OCI-LY1 (cell line): Measurements from ENCODE around the gene CARD10.

ENCODE experiments used
- H2AFZ ChIP-seq: fragments of 200-600 bp; sonication (generic), shearing (Covaris generic); 2 replicates; pipeline ENCODE4 v1.6.0; 2014; ENCODE audit warnings: antibody characterized with exemption, mild to moderate bottlenecking, low read length
- H3F3A ChIP-seq: fragments of 200-600 bp; sonication (generic), shearing (Covaris generic); 2 replicates; pipeline ENCODE4 v1.6.0; 2014; ENCODE audit warnings: mild to moderate bottlenecking, antibody characterized with exemption, low read length, moderate library complexity; ENCODE audit not compliant: insufficient read depth
- H3K27ac ChIP-seq: fragments of 200-600 bp; sonication (generic); 2 replicates; pipeline ENCODE4 v1.5.1; 2014; ENCODE audit warnings: low read length, mixed run types, mild to moderate bottlenecking, low read depth; ENCODE audit not compliant: poor library complexity, severe bottlenecking
- H3K27me3 ChIP-seq: fragments of 200-600 bp; sonication (generic); 2 replicates; pipeline ENCODE4 v1.6.0; 2014; ENCODE audit warnings: antibody characterized with exemption, mild to moderate bottlenecking, low read length, moderate library complexity; ENCODE audit not compliant: insufficient read depth
- H3K36me3 ChIP-seq: fragments of 200-600 bp; sonication (generic); 2 replicates; pipeline ENCODE4 v1.6.1; 2014; ENCODE audit warnings: mild to moderate bottlenecking, antibody characterized with exemption, low read length, moderate library complexity, mixed read lengths; ENCODE audit not compliant: insufficient read depth
- H3K4me1 ChIP-seq: fragments of 200-600 bp; sonication (generic); 2 replicates; pipeline ENCODE4 v1.5.1; 2014; ENCODE audit warnings: mild to moderate bottlenecking, low read length, moderate library complexity; ENCODE audit not compliant: insufficient read depth, severe bottlenecking
- H3K4me2 ChIP-seq: fragments of 200-600 bp; sonication (generic), shearing (Covaris generic); 2 replicates; pipeline ENCODE4 v1.6.1; 2014; ENCODE audit warnings: low read length
- H3K4me3 ChIP-seq: fragments of 200-600 bp; sonication (generic); 2 replicates; pipeline ENCODE4 v1.5.1; 2014; ENCODE audit warnings: low read length, low read depth, mild to moderate bottlenecking, mixed read lengths; ENCODE audit not compliant: poor library complexity, severe bottlenecking
- H3K79me2 ChIP-seq: fragments of 200-600 bp; shearing (Covaris generic); 2 replicates; pipeline ENCODE4 v1.6.1; 2016; ENCODE audit warnings: mixed run types, low read length, mixed read lengths; ENCODE audit not compliant: insufficient read depth
- H3K9ac ChIP-seq: fragments of 200-600 bp; sonication (generic), shearing (Covaris generic); 2 replicates; pipeline ENCODE4 v1.6.1; 2014; ENCODE audit warnings: mild to moderate bottlenecking, low read length, mixed read lengths
- H3K9me2 ChIP-seq: fragments of 200-600 bp; sonication (generic), shearing (Covaris generic); 2 replicates; pipeline ENCODE4 v1.6.1; 2014; ENCODE audit warnings: low read depth, mild to moderate bottlenecking, low read length, mixed read lengths
- H3K9me3 ChIP-seq: fragments of 200-600 bp; shearing (Covaris generic); 2 replicates; pipeline ENCODE4 v1.6.1; 2014; ENCODE audit warnings: low read length, mixed read lengths
- H4K20me1 ChIP-seq: fragments of 200-600 bp; sonication (generic), shearing (Covaris generic); 2 replicates; pipeline ENCODE4 v1.6.0; 2016; ENCODE audit warnings: mild to moderate bottlenecking, low read length; ENCODE audit not compliant: insufficient read depth
- CTCF ChIP-seq: fragments of 200-600 bp; sonication (generic), shearing (Covaris generic); IDR thresholded peaks from 2 replicates; pipeline ENCODE4 v1.5.1; 2017; ENCODE audit warnings: mild to moderate bottlenecking, antibody characterized with exemption, low read length, moderate library complexity, mixed read lengths
- EZH2 ChIP-seq: fragments of 200-600 bp; sonication (generic), shearing (Covaris generic); IDR thresholded peaks from 2 replicates; pipeline ENCODE4 v1.8.0; 2017; ENCODE audit warnings: borderline replicate concordance, mixed run types, mild to moderate bottlenecking, antibody characterized with exemption, low read length, moderate library complexity, mixed read lengths

CARD10 gene

GRCh38 chr22:37481347-37481907 lies 37.8 kb downstream of the CARD10 start:
- Histone ChIP-seq H2AFZ (no peak overlapping the region), H3F3A (peaks cover 8% of the 10 kb centered on the region; the same call in 1 of the 2 replicates), H3K9me2 (no peaks in the 10 kb centered on the region), H3K9me3 (no peaks in the 10 kb centered on the region), H3K79me2 (peaks cover 47% of the 10 kb centered on the region), H3K27ac (peak overlapping the region; percentile 95), H3K4me2 (peak overlapping the region; percentile 91), H3K9ac (peak overlapping the region; percentile 97; the same call in 1 of the 2 replicates), H4K20me1 (no peaks in the 10 kb centered on the region), H3K36me3 (peaks cover 54% of the 10 kb centered on the region; the same call in 1 of the 2 replicates), H3K4me1 (peaks cover 87% of the 10 kb centered on the region), H3K27me3 (no peaks in the 10 kb centered on the region), H3K4me3 (peak overlapping the region; percentile 87)
- TF ChIP-seq CTCF (no peak), EZH2 (no peak)

- no peaks in the 10 kb centered on the region for H3K9me2 ChIP-seq
- H3K79me2 ChIP-seq = peaks cover 44% of the 10 kb centered on the region
- peak overlapping the region; percentile 95 for H3K27ac ChIP-seq
- H3K4me1 ChIP-seq = peaks cover 93% of the 10 kb centered on the region
- H3K9ac ChIP-seq = peak overlapping the region; percentile 97; the same call in 1 of the 2 replicates
- no peaks in the 10 kb centered on the region for H3K9me3 ChIP-seq
- no peak overlapping the region for H2AFZ ChIP-seq
- TF ChIP-seq EZH2 (no peak), CTCF (no peak)
- peak overlapping the region; percentile 91 for H3K4me2 ChIP-seq
- H3K36me3 ChIP-seq = peaks cover 62% of the 10 kb centered on the region
- peaks cover 8% of the 10 kb centered on the region; the same call in 1 of the 2 replicates for H3F3A ChIP-seq
- no peaks in the 10 kb centered on the region for H4K20me1 ChIP-seq
- no peaks in the 10 kb centered on the region for H3K27me3 ChIP-seq
- peak overlapping the region; percentile 87 for H3K4me3 ChIP-seq
Measured at GRCh38 chr22:37480387-37481346, 38.5 kb downstream of the CARD10 start.

GRCh38 chr22:37479196-37479595 lies 40.0 kb downstream of the CARD10 start:
- no peak for TF ChIP-seq CTCF
- TF ChIP-seq EZH2 = no peak
- Histone ChIP-seq H3K9ac (peak overlapping the region; percentile 2; the same call in 1 of the 2 replicates), H3K79me2 (peaks cover 35% of the 10 kb centered on the region), H3K4me2 (peak overlapping the region; percentile 7; the same call in 1 of the 2 replicates), H3K9me3 (no peaks in the 10 kb centered on the region), H3K27ac (peak overlapping the region; percentile 95), H3K27me3 (no peaks in the 10 kb centered on the region), H3K36me3 (peaks cover 76% of the 10 kb centered on the region), H2AFZ (no peak overlapping the region), H3F3A (peaks cover 8% of the 10 kb centered on the region; the same call in 1 of the 2 replicates), H3K9me2 (no peaks in the 10 kb centered on the region), H3K4me1 (peaks cover 90% of the 10 kb centered on the region), H3K4me3 (no peak overlapping the region), H4K20me1 (no peaks in the 10 kb centered on the region)
